HG03565 (cell line): ENCODE data around the gene CPXM1.

Source experiments
- ATAC-seq: cut with Tn5 transposase; IDR thresholded peaks from one replicate; pipeline ENCODE4 v1.9.1; 2021; ENCODE audit warnings: mild to moderate bottlenecking, moderate library complexity; ENCODE audit not compliant: unreplicated experiment

The CPXM1 gene

GRCh38 chr20:2804041-2804828 lies 3.8 kb upstream of the CPXM1 start:
- no peak for ATAC-seq

- no peak for ATAC-seq
These were observed 880 bp upstream of the CPXM1 start for GRCh38 chr20:2801286-2801728.

GRCh38 chr20:2799688-2800520 lies 523 bp downstream of the CPXM1 start:
- no peak for ATAC-seq

- ATAC-seq: no peak
These were observed 1.2 kb downstream of the CPXM1 start for GRCh38 chr20:2799271-2799670.

- ATAC-seq: no peak
These were observed 1.6 kb downstream of the CPXM1 start for GRCh38 chr20:2798814-2799213.

GRCh38 chr20:2798095-2798805 lies 2.2 kb downstream of the CPXM1 start:
- ATAC-seq: no peak

GRCh38 chr20:2797136-2797983 lies 3.1 kb downstream of the CPXM1 start:
- ATAC-seq: no peak

GRCh38 chr20:2796011-2796660 lies 4.3 kb downstream of the CPXM1 start:
- no peak for ATAC-seq

- no peak for ATAC-seq
These were observed 5.0 kb downstream of the CPXM1 start for GRCh38 chr20:2795451-2795850.

- ATAC-seq: no peak
These were observed 5.5 kb downstream of the CPXM1 start for GRCh38 chr20:2794866-2795447.

- ATAC-seq: no peak
These were observed 6.2 kb downstream of the CPXM1 start for GRCh38 chr20:2794202-2794748.

- ATAC-seq: no peak
These were observed 7.0 kb downstream of the CPXM1 start for GRCh38 chr20:2793471-2793870.

GRCh38 chr20:2783908-2784566 lies 16.4 kb downstream of the CPXM1 start:
- ATAC-seq: no peak

- ATAC-seq: no peak
These were observed 19.5 kb downstream of the CPXM1 start for GRCh38 chr20:2780948-2781347.

- no peak for ATAC-seq
These were observed 21.7 kb downstream of the CPXM1 start for GRCh38 chr20:2778602-2779321.

- ATAC-seq: no peak
These were observed 25.3 kb downstream of the CPXM1 start for GRCh38 chr20:2775139-2775538.

GRCh38 chr20:2773812-2774211 lies 26.6 kb downstream of the CPXM1 start:
- ATAC-seq: no peak

GRCh38 chr20:2771631-2772080 lies 28.8 kb downstream of the CPXM1 start:
- ATAC-seq: no peak
